Uterus (tissue), 4 donors: ENCODE measurements around the gene USF1. TPM values are rescaled to one million over a fixed set of nuclear protein-coding genes. Genes with fewer than 3 reads are reported as not detected.
A peak's percentile ranks its signal among the peaks of the same experiment; 100 is the strongest.

Experiments
- DNase-seq, 2 donors: peaks; one replicate each; pipeline ENCODE4 v3.0.0-alpha.2; 2019 to 2020
- H3K27ac ChIP-seq, 2 donors: fragments of 200-600 bp; sonication (generic); 1 replicate in 1 of 2; 2 replicates in 1 of 2; pipeline ENCODE4 v1.5.1; 2016 to 2018
- H3K27me3 ChIP-seq, 2 donors: fragments of 200-600 bp; sonication (generic); one replicate each; pipeline ENCODE4 v1.5.1; 2018 to 2019; ENCODE audit warnings: control low read depth in 1 of 2
- H3K36me3 ChIP-seq, 2 donors: fragments of 200-600 bp; sonication (generic); one replicate each; pipeline ENCODE4 v1.5.1; 2019; ENCODE audit warnings: control low read depth in 1 of 2
- H3K4me1 ChIP-seq, 2 donors: fragments of 200-600 bp; sonication (generic); one replicate each; pipeline ENCODE4 v1.5.1; 2018 to 2019; ENCODE audit warnings: control low read depth in 1 of 2
- H3K4me3 ChIP-seq, 2 donors: fragments of 200-600 bp; sonication (generic); 1 replicate in 1 of 2; 2 replicates in 1 of 2; pipeline ENCODE4 v1.5.1; 2018 to 2019; ENCODE audit warnings: mild to moderate bottlenecking in 1 of 2
- H3K9me3 ChIP-seq, 2 donors: fragments of 200-600 bp; sonication (generic); one replicate each; pipeline ENCODE4 v1.5.1; 2019; ENCODE audit warnings: control low read depth in 1 of 2
- POLR2A ChIP-seq, 2 donors: fragments of 450-650 bp; IDR thresholded peaks; one replicate each; pipeline ENCODE4 v1.6.1; 2016; ENCODE audit warnings: antibody characterized with exemption in 2 of 2, mild to moderate bottlenecking in 1 of 2, moderate library complexity in 1 of 2
- intact Hi-C: fragments of 100-400 bp; cut with DNase I; formaldehyde crosslinking; loops from one replicate; pipeline ENCODE4 v1.15.1; 2023; ENCODE audit warnings: low total_unique reads
- total RNA-seq, 4 donors: library from RNA; depleted of rRNA in 3 of 4; stranded (reverse); fragments of >200 nt in 3 of 4; gene quantifications; one replicate each; pipeline versions ENCODE4 v1.1.0 to v1.2.4, GENCODE V29; 2014 to 2023
- TF ChIP-seq, protein P1 (sequence below), 4 experiments: fragments of 200-600 bp in 2 of 4; fragments of 450-650 bp in 2 of 4; sonication (generic) in 2 of 4; IDR thresholded peaks; one replicate each; pipeline ENCODE4 v1.5.1; 2016 to 2019; ENCODE audit warnings: antibody characterized with exemption in 4 of 4, mild to moderate bottlenecking in 2 of 4, moderate library complexity in 1 of 4
- donor health status: DM: yes; HTN: yes; CAD: no.

USF1 gene, protein sequence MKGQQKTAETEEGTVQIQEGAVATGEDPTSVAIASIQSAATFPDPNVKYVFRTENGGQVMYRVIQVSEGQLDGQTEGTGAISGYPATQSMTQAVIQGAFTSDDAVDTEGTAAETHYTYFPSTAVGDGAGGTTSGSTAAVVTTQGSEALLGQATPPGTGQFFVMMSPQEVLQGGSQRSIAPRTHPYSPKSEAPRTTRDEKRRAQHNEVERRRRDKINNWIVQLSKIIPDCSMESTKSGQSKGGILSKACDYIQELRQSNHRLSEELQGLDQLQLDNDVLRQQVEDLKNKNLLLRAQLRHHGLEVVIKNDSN
- total RNA-seq: 10 to 100 TPM; 20.7 to 71.8 (median 44.2) TPM

DNA sequence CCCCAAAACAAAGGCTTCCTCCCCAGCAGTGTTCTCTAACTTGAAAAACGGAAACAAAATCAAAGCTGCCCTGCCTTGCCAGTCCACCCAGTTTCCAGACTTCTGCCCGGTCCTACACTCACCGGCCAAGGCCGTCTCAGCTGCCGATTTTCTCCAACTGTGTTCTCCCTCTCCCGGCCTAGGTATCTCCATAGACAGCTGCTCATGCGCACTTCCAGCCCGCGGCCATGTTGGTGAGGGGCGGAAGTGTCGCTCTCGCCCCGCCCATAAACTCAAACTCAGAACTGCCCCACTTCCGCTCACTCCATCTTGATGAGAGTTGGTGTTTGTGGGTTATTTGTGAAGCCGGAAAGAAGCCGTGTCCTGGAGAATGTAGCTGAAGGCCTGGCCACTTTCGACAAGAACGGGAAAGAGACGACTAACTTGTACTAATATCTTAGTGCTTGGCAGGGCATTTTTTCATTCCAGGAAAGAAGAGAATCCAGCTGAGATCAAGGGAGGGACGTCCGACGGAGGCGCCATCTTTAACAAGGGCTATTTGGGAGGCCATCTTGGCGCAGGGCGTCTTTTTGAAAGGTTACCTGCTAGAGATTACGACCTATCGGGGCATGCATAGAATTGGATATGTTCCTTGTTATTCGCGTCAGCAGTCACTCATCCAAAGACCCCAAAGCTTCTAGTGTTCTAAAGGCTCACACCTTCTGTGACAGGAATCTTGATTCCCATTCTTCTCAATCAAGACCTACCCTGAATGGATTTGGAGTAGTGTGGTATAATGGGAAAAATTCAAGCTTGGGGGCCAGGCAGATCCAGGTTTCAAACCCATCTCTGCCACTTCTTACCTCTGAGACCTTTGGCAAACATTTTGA is at the start of gene USF1:
USF1 (minus strand) TSS at position 242 of the 869 bp plus-strand sequence. CDS start 2,702 bp downstream, outside the sequence.
- Histone ChIP-seq H3K36me3 (no peaks in the 10 kb centered on the region), H3K9me3 (no peaks in the 10 kb centered on the region), H3K27me3 (no peaks in the 10 kb centered on the region), H3K4me1 (peaks cover 0 to 6% of the 10 kb centered on the region in 2 donors), H3K27ac (peak within 1 kb of the TSS; percentile 93 to 97), H3K4me3 (peak within 1 kb of the TSS; percentile 78 to 87)
- peak; percentile 93 to 95 for DNase-seq
- intact Hi-C loops: no loop called here
- TF ChIP-seq POLR2A (IDR thresholded peaks at IDR 0.05): peak; percentile 69 to 75
- TF ChIP-seq, protein P1, sequence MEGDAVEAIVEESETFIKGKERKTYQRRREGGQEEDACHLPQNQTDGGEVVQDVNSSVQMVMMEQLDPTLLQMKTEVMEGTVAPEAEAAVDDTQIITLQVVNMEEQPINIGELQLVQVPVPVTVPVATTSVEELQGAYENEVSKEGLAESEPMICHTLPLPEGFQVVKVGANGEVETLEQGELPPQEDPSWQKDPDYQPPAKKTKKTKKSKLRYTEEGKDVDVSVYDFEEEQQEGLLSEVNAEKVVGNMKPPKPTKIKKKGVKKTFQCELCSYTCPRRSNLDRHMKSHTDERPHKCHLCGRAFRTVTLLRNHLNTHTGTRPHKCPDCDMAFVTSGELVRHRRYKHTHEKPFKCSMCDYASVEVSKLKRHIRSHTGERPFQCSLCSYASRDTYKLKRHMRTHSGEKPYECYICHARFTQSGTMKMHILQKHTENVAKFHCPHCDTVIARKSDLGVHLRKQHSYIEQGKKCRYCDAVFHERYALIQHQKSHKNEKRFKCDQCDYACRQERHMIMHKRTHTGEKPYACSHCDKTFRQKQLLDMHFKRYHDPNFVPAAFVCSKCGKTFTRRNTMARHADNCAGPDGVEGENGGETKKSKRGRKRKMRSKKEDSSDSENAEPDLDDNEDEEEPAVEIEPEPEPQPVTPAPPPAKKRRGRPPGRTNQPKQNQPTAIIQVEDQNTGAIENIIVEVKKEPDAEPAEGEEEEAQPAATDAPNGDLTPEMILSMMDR (IDR thresholded peaks at IDR 0.05): peak in 1 of 4 experiments; percentile 14

DNA sequence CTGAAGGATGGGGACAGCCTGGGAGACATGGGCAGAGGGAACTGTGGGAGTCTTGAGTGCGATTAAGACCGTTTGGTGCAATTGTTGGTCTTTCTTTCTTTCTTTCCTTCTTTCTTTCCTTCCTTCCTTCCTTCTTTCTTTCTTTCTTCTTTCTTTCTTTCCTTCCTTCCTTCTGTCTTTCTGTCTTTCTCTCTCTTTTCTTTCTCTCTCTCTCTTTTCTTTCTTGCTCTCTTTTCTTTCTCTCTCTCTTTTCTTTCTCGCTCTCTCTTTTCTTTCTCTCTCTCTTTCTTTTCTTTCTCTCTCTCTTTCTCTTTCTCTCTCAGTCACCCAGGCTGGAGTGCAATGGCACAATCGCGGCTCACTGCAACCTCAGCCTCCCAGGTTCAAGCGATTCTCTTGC is 49.5 kb upstream of the USF1 start:
- H3K4me3 ChIP-seq: no peak overlapping the region
- TF ChIP-seq, protein P1 (IDR thresholded peaks at IDR 0.05): no peak
- no peak for TF ChIP-seq POLR2A (IDR thresholded peaks at IDR 0.05)
- intact Hi-C loops: no loop called here
- no peak overlapping the region for H3K27ac ChIP-seq
- H3K27me3 ChIP-seq: no peaks in the 10 kb centered on the region
- H3K36me3 ChIP-seq: no peaks in the 10 kb centered on the region
- no peak for DNase-seq
- no peaks in the 10 kb centered on the region for H3K9me3 ChIP-seq
- peaks cover 0 to 5% of the 10 kb centered on the region in 2 donors for H3K4me1 ChIP-seq

DNA sequence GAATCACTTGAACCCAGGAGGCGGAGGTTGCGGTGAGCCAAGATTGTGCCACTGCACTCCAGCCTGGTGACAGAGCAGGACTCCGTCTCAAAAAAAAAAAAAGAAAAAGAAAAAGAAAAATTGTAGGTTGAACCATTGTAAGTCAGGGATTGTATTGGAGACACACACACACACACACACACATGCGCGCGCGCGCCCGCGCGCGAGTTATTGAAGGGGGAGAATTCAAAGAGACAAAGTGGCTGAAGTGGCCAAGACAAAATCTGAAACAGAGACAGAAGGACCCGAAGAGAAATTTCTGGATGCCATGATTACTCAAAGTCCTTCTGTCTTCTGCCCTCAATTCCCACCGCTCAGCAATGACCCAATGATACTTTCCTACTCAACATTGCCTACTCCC is 48.7 kb upstream of the USF1 start:
- TF ChIP-seq, protein P1 (IDR thresholded peaks at IDR 0.05): no peak
- no peak for TF ChIP-seq POLR2A (IDR thresholded peaks at IDR 0.05)

DNA sequence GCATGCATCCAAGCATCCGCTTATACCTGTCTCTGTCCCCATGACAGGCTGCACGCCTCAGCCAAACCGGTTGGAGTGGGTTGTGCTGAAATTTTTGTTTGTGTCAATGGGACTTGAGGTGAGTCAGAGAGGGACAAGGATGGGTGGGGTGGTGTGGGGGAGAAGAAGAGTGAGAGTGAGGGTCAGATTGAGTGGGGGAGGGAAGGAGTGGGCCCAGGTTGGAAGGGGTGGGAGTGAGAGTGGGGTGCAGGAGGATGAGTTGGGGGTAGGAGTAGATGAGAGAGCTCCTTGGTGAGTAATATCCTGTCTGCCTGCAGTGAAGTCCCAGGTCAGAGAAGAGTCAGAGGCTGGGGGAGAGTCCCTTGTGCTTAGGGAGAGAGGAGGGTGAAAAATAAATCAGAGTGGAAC is 46.8 kb upstream of the USF1 start:
- Histone ChIP-seq H3K4me3 (no peak overlapping the region), H3K4me1 (no peaks in the 10 kb centered on the region), H3K27ac (no peak overlapping the region), H3K27me3 (no peaks in the 10 kb centered on the region), H3K36me3 (no peaks in the 10 kb centered on the region), H3K9me3 (no peaks in the 10 kb centered on the region)
- intact Hi-C loops: no loop called here
- TF ChIP-seq POLR2A (IDR thresholded peaks at IDR 0.05): no peak
- TF ChIP-seq, protein P1 (IDR thresholded peaks at IDR 0.05): no peak
- DNase-seq: no peak

More for the DNA sequence above, 48.7 kb upstream of the USF1 start:
- no peak overlapping the region for H3K4me3 ChIP-seq
- DNase-seq: no peak
- H3K27ac ChIP-seq: no peak overlapping the region
- H3K9me3 ChIP-seq: no peaks in the 10 kb centered on the region
- H3K36me3 ChIP-seq: no peaks in the 10 kb centered on the region
- H3K4me1 ChIP-seq: peaks cover 0 to 5% of the 10 kb centered on the region in 2 donors
- H3K27me3 ChIP-seq: no peaks in the 10 kb centered on the region
- intact Hi-C loops: no loop called here
